IPS-NIHi11 (cell line): ENCODE results near the gene ADGRB3.
"Not testable (repeated sequence)": the region's sequence is repeated elsewhere in the genome, so short reads cannot be mapped to it uniquely, and the experiment has no call there.

ENCODE experiments used
- DNase-seq: peaks from one replicate; pipeline ENCODE4 v3.0.0; 2012; ENCODE audit warnings: mixed read lengths, low spot score

The ADGRB3 gene

GRCh38 chr6:69427882-69428281 is 792.8 kb downstream of the ADGRB3 start:
- no peak for DNase-seq

- DNase-seq = not testable (repeated sequence)
Measured at GRCh38 chr6:69432168-69432567, 797.1 kb downstream of the ADGRB3 start.

GRCh38 chr6:69433116-69433515 is 798.0 kb downstream of the ADGRB3 start:
- not testable (repeated sequence) for DNase-seq

DNA sequence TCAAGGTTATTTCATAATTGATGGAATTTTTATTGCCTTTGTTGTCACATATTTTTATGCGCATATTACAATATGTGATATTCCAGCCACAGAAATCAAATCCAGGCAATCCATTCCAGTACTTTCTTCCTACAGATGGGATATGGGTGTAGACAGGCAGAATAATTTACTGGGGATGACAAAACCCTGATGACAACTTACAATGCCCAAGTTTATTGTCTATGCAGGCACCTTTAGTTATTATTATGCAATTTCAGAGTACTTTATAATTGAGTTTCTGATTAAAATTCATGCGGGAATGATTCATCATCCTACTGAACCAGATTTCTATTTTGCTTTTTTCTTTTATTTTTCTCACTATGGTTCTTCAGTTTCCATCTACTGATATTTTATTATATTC is 803.0 kb downstream of the ADGRB3 start:
- DNase-seq = no peak
